ENCODE results near the gene TNFRSF17.
A peak's percentile ranks its signal among the peaks of the same experiment; 100 is the strongest.

The TNFRSF17 gene

GRCh38 chr16:12002447-12003006 lies 37.5 kb downstream of the TNFRSF17 start:
- DNase-seq (ENCODE audit: low read depth), result peak; percentile 39

DNA sequence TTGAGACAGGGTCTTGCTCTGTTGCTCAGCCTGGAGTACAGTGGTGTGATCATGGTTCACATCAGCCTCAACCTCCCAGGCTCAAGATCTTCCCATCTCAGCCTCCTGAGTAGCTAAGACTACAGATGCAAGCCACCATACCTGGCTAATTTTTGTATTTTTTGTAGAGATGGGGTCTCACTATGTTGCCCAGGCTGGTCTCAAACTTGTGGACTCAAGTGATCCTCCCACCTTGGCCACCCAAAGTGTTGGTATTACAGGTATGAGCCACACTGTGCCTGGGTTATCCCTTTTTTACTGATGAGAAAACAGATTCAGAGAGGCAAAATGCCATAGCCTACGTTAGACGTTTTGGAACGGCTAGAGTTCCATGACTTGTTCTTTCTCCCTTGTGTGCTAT lies 41.6 kb downstream of the TNFRSF17 start:
- DNase-seq (ENCODE audit: low read depth), result no peak

- DNase-seq (ENCODE audit: low read depth), result no peak
Measured at GRCh38 chr16:12009462-12009861, 44.5 kb downstream of the TNFRSF17 start.

DNA sequence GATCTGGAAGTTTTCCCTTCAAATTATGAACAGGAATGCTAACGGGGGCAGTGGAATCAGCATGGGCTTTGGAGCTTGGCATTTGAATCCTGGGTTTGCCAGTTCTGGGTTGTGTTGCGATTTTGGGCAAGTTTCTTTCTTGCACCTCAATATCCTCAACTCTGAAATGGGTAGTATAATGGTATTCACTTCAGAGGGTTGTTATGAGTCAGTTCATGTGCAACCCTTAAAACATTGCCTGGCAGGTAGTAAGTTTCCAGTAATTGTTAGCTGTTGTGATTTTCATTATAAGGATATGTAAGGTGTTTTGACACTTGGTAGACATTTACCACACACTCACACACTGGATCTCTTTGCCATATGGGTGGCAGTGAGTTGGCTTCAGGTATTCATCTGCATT lies 44.9 kb downstream of the TNFRSF17 start:
- no peak for DNase-seq (ENCODE audit: low read depth)

DNA sequence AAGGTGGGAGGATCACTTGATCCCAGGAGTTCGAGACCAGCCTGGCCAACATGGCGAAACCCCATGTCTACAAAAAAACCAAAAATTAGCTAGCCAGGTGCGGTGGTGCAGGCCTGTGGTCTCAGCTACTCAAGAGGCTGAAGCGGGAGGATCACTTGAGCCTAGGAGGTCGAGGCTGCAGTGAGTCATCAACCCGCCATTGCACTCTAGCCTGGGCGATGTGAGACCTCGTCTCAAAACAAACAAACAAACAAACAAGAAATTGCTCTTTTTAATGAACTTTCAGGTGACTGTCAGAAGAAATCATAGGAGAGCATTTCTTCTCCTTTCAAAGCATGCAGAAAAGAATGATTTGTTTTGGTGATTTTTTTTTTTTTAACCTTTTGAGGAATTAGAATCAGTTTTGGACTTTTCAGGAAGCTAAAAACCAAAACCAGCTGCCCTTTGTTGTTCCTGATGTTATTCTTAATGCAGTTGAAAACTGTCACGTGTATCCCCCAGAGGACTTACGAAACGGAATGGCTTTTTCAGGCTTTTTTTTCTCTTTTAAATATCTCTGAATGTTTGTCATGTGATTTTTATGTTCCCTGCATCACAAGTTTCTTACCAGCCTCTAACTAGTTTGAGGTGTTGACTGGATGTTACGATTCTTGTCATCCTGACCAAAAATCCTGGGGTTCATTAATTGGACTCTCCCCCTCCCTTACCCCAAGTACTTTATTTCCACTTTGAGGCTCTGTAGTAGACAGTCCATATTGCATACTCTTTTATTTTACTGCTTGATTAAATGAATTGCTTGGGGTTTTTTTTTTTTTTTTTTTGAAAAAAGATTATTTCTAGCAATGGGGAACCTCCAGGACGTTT lies 45.6 kb downstream of the TNFRSF17 start:
- DNase-seq (ENCODE audit: low read depth), result no peak

DNA sequence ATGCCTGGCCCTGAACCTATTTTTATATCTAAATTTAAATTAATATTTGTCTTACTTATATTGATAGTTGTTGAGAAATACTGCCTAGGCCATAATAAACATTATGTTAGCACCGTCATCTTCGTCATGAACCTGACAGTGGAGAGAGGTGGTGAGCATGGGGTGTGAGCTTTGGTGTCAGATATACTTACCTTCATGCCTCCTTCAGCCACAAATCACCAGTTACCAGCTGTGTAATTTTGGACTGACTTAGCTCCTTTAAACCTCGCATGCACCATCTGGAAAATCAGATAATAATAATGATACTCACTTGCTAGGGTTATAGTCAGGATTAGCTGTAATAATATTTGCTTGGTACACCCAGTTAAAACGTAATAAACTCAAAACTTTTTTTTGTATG lies 46.6 kb downstream of the TNFRSF17 start:
- no peak for DNase-seq (ENCODE audit: low read depth)

GRCh38 chr16:12016291-12016947 lies 51.4 kb downstream of the TNFRSF17 start:
- peak; percentile 22 for DNase-seq (ENCODE audit: low read depth)

GRCh38 chr16:12017558-12017957 lies 52.5 kb downstream of the TNFRSF17 start:
- peak; percentile 17 for DNase-seq (ENCODE audit: low read depth)

All from ELR (cell line).